PFSK-1 (cell line): ENCODE measurements around the gene MVP.

ENCODE experiments used
- POLR2AphosphoS5 ChIP-seq: IDR thresholded peaks from 2 replicates; pipeline ENCODE4 v1.6.1; 2012; ENCODE audit warnings: low read depth, mild to moderate bottlenecking, control low read depth, low read length, moderate library complexity
- SIN3A ChIP-seq: IDR thresholded peaks from 2 replicates; pipeline ENCODE4 v1.6.1; 2012; ENCODE audit warnings: mild to moderate bottlenecking, low read length, moderate library complexity, borderline replicate concordance; ENCODE audit not compliant: insufficient read depth

DNA sequence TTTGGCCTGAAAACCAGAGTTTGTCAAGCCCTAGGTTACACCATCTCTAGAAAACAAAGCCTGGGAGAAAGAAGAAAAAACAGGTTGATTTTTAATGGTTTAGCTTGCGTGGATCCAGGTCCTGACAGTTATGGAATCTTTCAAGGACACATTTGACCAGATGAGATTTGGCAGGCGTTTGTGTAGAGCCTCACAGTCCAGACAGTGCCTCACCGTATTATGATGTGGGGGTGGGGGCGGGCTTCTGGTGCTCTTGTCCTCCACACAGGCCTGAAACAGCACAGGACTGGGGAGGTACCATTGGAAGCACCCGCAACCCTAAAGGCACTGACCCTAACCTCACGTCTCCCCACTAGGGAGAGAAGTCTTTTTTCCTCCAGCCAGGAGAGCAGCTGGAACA is 19.6 kb downstream of the MVP start:
- no peak for TF ChIP-seq POLR2AphosphoS5
- TF ChIP-seq SIN3A, result no peak
